IMR-90 (cell line): ENCODE data around the gene TRAPPC3.

Source experiments
- BHLHE40 ChIP-seq: fragments of 150-350 bp; IDR thresholded peaks from 2 replicates; pipeline ENCODE4 v1.6.1; 2016; ENCODE audit warnings: mild to moderate bottlenecking, low read depth, low read length
- CEBPB ChIP-seq: IDR thresholded peaks from 2 replicates; pipeline ENCODE4 v1.6.1; 2012; ENCODE audit warnings: low read depth, low read length, improper control_type of control experiment
- MXI1 ChIP-seq: IDR thresholded peaks from 2 replicates; pipeline ENCODE4 v1.6.1; 2012; ENCODE audit warnings: low read depth, mild to moderate bottlenecking, low read length, moderate library complexity, borderline replicate concordance
- NFE2L2 ChIP-seq: fragments of 150-350 bp; IDR thresholded peaks from 2 replicates; pipeline ENCODE4 v1.6.1; 2016; ENCODE audit warnings: low read depth, mild to moderate bottlenecking, low read length
- POLR2A ChIP-seq: IDR thresholded peaks from 2 replicates; pipeline ENCODE4 v1.6.1; 2012; ENCODE audit warnings: mild to moderate bottlenecking, low read depth, low read length
- RAD21 ChIP-seq: IDR thresholded peaks from 2 replicates; pipeline ENCODE4 v1.6.1; 2012; ENCODE audit warnings: low read length, improper control_type of control experiment
- RCOR1 ChIP-seq: IDR thresholded peaks from 2 replicates; pipeline ENCODE4 v1.6.1; 2012; ENCODE audit warnings: mild to moderate bottlenecking, low read length, improper control_type of control experiment; ENCODE audit not compliant: insufficient replicate concordance
- TF ChIP-seq, protein P1 (sequence below): conservative IDR thresholded peaks from 2 replicates; pipeline ENCODE4 v1.5.1; 2012; ENCODE audit warnings: mild to moderate bottlenecking, low read depth, low read length, improper control_type of control experiment
- TF ChIP-seq, protein P2 (sequence below): fragments of 150-350 bp; IDR thresholded peaks from 2 replicates; pipeline ENCODE4 v1.6.1; 2017; ENCODE audit warnings: mild to moderate bottlenecking, antibody characterized with exemption, low read length, low read depth
- TF ChIP-seq, protein P3 (sequence below): fragments of 150-350 bp; IDR thresholded peaks from 2 replicates; pipeline ENCODE4 v1.6.1; 2016; ENCODE audit warnings: low read depth, mild to moderate bottlenecking, low read length, moderate library complexity, borderline replicate concordance

DNA sequence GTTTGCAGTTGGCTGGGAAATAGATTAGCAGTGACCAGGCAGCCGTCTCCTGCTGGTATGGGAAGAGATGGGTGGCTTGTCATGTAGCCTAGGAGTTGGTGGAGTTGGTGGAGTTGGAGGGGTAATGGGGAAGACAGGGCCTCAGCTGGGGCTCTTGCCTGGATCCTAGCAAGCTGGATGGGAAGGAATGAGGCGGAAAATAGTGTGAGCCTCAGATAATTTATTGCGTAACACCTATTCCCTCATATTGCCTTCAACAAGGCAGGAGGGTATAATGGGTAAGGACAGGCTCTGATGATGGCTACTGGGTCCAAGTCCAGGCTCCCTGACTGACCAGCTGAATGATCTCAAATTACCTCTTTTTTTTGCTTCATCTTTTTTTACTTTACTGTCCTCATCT lies 19.2 kb upstream of the TRAPPC3 start:
- TF ChIP-seq POLR2A (no peak), MXI1 (no peak), RCOR1 (no peak), RAD21 (no peak), BHLHE40 (no peak), CEBPB (peak; percentile 97), NFE2L2 (no peak)
- TF ChIP-seq, protein P1, sequence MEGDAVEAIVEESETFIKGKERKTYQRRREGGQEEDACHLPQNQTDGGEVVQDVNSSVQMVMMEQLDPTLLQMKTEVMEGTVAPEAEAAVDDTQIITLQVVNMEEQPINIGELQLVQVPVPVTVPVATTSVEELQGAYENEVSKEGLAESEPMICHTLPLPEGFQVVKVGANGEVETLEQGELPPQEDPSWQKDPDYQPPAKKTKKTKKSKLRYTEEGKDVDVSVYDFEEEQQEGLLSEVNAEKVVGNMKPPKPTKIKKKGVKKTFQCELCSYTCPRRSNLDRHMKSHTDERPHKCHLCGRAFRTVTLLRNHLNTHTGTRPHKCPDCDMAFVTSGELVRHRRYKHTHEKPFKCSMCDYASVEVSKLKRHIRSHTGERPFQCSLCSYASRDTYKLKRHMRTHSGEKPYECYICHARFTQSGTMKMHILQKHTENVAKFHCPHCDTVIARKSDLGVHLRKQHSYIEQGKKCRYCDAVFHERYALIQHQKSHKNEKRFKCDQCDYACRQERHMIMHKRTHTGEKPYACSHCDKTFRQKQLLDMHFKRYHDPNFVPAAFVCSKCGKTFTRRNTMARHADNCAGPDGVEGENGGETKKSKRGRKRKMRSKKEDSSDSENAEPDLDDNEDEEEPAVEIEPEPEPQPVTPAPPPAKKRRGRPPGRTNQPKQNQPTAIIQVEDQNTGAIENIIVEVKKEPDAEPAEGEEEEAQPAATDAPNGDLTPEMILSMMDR: no peak
- TF ChIP-seq, protein P2, sequence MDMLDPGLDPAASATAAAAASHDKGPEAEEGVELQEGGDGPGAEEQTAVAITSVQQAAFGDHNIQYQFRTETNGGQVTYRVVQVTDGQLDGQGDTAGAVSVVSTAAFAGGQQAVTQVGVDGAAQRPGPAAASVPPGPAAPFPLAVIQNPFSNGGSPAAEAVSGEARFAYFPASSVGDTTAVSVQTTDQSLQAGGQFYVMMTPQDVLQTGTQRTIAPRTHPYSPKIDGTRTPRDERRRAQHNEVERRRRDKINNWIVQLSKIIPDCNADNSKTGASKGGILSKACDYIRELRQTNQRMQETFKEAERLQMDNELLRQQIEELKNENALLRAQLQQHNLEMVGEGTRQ: no peak
- TF ChIP-seq, protein P3, sequence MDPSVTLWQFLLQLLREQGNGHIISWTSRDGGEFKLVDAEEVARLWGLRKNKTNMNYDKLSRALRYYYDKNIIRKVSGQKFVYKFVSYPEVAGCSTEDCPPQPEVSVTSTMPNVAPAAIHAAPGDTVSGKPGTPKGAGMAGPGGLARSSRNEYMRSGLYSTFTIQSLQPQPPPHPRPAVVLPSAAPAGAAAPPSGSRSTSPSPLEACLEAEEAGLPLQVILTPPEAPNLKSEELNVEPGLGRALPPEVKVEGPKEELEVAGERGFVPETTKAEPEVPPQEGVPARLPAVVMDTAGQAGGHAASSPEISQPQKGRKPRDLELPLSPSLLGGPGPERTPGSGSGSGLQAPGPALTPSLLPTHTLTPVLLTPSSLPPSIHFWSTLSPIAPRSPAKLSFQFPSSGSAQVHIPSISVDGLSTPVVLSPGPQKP: no peak
